HG02763 (cell line): ENCODE measurements around the gene UNC45B.
"Not testable (repeated sequence)": the region's sequence is repeated elsewhere in the genome, so short reads cannot be mapped to it uniquely, and the experiment has no call there.

Experiments used
- ATAC-seq: cut with Tn5 transposase; IDR thresholded peaks from one replicate; pipeline ENCODE4 v1.9.1; 2021; ENCODE audit warnings: mild to moderate bottlenecking, moderate library complexity; ENCODE audit not compliant: unreplicated experiment

Gene UNC45B

DNA sequence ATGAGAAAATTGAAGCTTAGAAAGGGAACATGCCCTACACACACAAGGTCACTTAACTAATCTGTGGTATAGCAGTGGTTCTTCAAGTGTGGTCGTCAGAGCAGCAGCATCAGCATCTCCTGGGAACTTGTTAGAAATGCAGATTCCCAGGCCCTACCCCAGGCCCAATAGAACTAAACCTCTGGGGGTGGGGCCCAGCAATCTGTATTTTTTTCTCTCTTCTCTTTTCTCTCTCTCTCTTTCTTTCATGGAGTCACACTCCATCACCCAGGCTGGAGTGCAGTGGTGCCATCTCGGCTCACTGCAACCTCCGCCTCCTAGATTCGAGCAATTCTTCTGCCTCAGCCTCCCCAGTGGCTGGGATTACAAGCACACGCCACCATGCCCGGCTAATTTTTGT lies 9.4 kb upstream of the UNC45B start:
- no peak for ATAC-seq

DNA sequence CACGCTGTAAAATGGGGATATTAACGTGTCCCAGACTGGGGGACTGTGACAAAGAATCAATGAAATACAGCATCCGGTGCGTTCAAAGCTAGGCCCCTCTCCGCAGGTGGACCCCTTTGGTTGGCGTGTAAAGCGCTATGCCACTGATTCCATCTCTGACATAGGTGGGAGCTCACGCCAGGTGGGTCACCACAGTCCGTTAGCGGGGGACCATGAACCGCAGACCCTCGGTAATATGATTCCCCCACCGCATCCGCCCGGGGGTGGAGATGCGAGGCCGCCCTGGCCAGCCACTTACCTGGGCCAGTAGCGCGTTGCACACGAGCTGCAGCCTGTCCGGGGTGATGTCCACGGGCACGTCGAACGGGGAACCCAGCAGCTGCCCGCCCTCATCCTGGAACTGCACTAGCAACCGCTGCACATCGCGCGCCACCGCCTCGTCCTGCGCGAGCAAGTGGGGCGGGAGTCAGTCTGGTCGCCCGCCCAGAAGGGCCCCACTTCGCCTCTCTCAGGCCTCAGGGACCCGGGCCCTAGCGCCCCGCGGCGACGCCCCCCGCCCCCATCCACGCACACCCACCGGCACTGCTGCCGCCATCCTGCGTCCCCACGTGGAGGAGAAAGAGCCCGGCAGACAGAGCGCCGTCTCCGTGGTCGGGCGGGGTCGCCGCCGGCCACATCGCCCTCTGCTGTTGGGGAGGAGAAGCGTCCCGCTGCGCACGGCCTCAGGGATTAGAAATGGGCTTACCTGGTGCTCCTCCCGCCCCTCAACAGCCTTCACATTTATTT lies 5.7 kb upstream of the UNC45B start, which contains the start of gene NLE1:
Gene NLE1, minus strand, starts transcription at position 623 of the 786 bp plus-strand sequence. Its CDS starts 28 bp downstream, at position 595.
- ATAC-seq: peak; percentile 70

DNA sequence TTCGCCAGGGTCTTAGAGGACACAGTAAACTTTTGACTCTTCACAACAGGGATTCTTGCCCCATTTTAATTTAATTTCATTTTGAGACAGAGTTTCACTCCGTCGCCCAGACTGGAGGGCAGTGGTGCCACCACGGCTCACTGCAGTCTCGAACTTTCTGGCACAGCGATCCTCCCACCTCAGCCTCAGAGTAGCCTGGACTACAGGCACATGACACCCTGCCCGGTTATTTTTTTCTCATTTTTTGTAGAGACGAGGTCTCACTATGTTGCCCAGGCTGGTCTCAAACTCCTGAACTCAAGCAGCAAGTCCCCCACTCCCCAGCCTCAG lies 5.2 kb upstream of the UNC45B start:
- ATAC-seq: no peak

DNA sequence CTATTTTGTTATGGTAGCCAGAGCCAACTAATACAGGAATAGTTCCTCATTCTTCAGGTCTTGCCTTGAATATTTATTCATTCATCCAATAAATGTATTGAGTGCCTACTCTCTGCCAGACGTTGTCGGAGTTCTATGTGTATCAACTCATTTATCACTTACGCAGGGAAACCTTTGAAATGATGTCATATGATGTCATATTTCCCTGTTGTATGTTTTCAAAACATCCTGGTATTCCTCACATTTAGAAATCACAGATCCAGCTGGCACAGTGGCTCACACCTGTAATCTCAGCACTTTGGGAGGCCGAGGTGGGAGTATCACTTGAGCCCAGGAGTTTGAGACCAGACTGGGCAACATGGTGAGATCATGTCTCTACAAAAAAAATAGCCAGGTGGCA lies 2.8 kb upstream of the UNC45B start:
- no peak for ATAC-seq

DNA sequence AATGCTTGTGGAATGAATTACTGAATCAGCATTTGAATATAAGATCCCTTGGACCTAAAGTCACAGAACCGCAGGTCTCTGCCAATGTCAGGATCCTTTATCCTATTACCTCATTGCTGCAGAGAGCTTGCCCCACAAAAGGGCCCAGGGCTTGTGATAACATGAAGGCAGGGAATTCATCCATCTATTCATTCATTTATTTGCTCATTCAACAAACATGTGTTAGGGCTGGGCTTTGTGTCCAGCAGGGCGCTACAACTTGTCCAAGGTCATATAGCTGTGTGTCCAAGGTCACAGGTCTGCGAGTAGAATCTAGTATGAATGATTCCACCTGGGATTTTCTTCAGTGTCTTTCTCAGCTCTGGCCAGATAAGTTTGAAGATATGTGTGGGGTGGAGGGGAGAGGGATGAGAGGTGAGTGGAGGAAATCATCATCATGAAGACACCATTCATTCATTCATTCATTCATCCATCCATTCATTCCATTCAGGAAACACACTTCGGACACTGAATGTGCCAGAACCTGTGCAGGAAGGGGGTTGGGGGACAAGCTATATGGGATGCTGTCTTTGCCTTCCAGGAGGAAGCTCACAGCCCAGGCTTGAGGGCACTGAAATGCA lies 1.3 kb upstream of the UNC45B start:
- ATAC-seq: no peak

DNA sequence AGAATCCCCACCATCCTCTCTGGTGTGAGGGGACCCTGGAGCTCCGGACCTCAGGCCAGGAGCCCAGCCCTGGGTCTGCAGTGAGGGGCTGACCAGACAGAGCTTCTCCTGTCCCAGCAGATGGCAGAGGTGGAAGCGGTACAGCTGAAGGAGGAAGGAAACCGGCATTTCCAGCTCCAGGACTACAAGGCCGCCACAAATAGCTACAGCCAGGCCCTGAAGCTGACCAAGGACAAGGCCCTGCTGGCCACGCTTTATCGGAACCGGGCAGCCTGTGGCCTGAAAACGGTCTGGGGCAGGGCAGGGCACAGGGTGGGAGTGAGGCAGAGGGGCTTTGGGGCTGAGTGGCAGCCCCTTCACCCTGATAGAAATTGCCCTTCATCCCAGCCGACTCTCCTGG lies 527 bp downstream of the UNC45B start:
- ATAC-seq: no peak

DNA sequence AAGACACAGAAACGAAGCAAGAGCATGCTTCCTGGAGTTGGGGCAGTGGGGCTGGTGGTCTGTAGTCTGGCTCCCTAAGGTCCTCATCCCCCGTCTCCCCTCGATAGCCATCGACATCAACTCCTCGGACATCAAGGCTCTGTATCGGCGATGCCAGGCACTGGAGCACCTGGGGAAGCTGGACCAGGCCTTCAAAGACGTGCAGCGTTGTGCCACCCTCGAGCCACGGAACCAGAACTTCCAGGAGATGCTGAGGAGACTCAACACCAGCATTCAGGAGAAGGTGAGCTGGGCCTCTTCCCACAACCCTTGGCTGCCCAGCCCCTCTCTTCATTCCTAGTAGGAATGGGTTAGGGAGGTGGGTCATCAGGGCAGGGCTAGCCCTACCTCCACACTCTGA lies 2.3 kb downstream of the UNC45B start:
- ATAC-seq: no peak

DNA sequence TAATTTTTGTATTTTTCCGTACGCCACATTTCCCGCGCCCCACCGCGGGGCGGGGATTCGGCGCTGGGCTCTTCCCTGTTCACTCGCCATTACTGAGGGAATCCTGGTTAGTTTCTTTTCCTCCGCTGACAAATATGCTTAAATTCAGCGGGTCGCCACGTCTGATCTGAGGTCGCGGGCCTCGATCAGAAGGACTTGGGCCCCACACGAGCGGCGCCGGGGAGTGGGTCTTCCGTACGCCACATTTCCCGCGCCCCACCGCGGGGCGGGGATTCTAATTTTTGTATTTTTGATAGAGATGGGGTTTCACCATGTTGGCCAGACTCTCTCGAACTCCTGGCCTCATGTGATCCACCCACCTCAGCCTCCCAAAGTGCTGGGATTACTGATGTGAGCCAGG lies 3.5 kb downstream of the UNC45B start:
- not testable (repeated sequence) for ATAC-seq

DNA sequence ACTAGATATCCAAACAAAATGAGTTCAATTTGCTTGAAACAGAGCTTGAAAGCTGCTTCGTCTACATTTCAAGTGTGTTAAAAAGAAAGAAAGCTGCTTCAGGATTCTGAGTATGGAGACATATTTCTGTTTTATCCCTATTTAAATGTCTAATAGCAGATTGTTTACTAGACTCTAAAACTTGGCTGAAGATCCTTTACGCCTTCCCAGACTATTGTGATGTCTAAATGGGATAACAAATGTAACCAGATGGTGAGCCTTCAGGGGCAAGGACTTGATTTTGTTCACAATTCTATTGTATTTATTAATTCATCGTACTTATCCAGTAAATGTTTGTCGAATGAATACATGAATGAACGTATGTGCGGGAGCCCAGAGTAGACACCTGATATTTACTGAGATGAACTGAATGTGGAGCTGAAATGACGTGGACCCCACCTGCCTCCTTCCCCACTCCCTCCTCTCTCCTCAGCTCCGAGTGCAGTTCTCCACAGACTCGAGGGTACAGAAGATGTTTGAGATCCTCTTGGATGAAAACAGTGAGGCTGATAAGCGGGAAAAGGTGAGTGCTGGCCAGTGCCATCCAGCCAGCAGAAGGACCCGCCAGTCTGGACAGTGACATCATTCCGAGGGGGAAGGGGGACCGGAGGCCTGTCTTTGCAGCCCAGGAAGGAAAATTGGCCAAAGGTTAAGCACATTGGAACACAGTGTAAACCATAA lies 5.0 kb downstream of the UNC45B start:
- no peak for ATAC-seq

DNA sequence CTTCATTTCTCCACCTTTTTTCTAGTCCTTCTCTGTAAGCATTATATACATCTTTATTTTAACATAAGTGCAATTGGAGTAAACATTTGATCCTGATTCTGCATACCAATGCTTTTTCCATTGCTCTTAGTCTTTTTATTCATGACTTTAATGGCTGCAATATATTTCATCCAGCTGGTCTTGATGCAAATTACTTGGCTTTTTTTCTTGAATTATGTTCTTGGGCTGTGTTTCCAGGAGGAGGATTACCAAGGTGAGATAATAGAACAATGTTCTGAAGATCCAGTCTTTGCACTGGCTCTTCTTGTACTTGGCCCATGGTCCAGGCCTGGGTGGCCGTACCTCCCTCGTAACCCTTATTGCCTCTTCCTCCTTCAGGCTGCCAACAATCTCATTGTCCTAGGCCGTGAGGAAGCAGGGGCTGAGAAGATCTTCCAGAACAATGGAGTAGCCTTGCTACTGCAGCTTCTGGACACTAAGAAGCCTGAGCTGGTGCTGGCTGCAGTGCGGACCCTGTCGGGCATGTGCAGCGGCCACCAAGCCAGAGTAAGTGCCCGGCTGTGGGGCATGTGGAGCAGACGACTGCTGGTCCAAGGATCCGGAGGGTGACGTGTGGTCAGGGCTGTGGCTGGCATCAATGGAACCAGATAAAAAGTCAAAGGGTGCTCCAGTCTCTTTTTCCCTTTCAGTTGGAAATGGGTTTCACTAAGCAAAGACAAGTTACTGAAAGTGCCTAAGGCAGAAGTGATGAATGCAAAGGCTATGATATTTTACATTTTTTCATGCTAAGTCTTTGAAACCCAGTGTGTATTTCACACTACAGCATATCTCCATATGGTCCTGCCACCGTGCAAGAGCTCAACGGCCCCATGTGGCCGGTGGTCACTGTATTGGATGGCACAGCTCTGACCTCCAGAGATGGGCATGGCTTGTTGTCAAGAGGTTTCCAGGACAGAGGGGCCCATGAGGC lies 6.9 kb downstream of the UNC45B start:
- no peak for ATAC-seq

DNA sequence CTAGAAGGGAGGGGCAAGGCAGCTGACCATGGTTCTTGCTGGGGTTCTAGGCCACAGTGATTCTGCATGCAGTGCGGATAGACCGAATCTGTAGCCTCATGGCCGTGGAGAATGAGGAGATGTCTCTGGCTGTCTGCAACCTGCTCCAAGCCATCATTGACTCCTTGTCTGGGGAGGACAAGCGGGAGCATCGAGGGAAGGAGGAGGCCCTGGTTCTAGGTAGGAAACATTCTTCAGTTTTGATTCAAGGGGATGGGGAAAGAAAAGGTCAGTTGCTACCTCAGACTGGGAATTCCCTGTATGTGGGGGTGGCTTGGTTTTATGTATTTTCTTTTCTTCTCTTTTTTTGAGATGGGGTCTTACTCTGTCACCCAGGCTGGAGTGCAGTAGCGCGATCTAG lies 7.6 kb downstream of the UNC45B start:
- ATAC-seq: no peak

DNA sequence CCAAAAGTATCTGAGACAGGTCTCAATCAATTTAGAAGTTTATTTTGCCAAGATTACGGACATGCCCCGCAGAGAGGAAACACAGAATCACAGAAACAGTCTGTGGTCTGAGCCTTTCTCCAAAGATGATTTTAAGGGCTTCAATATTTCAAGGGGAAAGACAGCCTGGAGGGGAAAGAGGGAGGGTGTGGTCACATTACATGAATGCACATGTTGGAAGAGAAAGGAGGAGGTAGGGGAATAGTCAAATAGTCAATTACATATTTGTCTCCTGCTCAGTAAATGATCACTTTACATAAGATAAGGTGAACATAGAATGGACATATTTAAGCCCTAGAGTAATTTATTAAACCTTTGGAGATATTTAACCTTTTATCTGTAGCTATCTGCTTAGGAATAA lies 12.3 kb downstream of the UNC45B start:
- no peak for ATAC-seq

DNA sequence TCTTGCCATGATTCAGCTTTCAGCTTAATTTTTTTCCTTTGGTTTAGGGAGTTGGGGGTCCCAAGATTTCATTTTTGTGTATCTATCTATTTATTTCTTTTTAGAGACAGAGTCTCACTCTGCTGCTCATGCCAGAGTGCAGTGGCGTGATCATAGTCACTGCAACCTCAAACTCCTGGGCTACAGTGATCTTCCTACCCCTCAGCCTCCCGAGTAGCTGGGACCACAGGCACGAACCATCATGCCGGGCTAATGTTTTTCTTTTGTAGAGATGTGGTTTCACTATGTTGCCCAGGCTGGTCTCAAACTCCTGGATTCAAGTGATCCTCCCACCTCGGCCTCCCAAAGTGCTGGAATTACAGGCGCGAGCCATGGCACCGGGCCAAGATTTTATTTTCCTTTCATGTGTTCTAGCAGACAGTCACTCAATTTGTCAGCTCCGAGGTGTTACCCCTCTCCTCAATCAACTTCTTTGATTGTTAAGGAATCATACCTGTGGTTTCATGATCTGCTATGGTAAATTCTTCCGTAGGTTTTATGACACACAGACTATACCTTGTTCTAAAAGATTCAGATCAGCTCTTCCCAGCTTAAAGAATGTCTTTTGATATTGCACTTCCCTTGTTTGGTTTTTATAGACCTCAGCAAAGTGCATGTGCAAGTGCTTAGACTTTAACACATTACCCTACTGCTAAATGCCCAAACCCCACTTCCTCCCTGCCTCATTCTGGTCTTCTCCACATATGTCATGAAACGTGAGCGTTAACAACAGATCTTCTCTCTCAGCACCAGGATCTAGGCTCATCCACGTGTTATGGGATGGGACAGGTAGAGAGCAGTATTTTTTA lies 13.0 kb downstream of the UNC45B start:
- ATAC-seq: no peak

DNA sequence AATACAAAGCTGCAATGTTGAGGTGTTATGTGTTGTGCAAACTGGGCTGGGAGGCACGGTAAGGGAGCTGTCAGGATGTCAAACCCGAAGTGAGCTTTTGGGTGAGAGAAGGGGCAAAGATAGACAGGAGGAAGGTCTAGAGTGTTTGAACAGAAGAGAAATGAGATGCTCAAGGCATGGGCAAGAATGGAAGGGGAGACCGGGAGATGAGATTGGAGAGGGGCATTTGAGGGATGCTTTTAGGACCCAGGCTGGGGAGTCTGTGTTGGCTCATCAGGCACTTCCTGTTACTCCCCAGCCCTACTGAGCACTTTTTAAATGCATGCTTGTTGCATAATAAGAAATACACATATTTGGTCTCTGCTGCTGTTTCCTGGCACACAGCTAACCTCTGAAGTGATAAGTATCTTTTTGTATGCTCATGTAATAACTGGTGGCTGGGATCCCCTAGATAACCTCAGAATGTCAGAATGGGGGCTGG lies 13.7 kb downstream of the UNC45B start:
- ATAC-seq: no peak

DNA sequence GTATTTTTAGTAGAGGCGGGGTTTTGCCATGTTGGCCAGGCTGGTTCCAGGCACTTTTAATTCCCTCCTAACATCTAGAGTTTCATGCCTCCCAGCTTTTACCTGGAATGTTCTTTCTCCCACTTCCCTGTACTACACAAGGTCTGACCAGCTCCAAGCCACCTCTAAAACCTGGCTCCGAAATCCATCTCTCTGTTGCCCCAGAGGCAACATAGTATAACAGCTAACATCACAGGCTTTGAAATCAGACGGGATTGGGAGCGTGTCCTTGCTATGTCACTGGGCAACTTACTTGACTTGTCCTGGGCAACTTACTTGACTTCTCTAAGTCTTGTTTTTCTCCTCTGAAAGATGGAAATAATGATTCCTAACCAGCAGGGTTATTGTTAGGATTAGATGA lies 15.1 kb downstream of the UNC45B start:
- no peak for ATAC-seq

DNA sequence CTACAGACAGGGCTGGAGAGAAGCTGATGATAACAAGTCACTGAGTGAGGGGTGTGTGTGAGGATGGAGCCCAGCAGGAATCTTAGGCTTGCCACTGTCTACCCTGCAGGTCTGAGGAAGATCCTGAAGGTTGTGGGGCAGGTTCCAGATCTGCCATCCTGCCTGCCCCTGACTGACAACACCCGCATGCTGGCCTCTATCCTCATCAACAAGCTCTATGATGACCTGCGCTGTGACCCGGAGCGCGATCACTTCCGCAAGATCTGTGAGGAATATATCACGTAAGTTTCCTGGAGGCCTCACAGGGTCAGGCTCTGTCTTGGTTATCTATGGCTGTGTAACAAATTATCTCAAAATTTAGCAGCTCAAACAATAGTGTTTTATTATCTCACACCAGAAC lies 16.3 kb downstream of the UNC45B start:
- no peak for ATAC-seq

DNA sequence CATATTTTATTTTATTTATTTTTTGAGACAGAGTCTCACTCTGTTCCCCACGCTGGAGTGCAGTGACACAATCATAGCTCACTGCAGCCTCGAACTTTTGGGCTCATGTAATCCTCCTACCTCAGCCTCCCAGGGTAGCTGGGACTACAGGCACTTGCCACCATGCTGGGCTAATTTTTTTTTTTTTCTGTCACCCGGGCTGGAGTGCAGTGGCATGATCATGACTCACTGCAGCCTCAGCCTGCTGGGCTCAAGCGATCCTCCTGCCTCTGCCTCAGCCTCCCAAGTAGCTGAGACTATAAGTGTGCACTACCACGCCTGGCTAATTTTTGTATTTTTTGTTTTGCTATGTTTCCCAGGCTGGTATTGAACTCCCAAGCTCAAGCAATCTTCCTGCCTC lies 17.1 kb downstream of the UNC45B start:
- no peak for ATAC-seq

DNA sequence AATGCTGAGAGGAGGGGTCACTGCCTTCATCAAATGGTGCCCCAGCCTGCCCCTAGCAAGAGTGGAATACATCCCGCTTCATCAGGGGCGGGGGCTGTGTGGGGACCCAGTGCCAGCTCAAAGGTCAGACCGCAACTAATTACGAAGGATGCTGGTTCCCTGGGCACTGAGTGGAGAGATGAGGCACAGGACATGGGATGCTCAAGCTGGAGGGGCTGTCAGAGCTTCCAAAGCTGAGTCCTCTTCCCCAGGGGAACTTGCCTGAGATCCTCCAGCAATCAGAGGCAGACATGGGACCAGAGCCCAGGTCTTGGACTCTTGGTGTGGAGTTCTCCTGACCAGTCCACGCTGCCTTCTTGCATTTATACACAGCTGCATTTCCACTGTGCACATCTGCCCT lies 18.9 kb downstream of the UNC45B start:
- ATAC-seq: no peak

DNA sequence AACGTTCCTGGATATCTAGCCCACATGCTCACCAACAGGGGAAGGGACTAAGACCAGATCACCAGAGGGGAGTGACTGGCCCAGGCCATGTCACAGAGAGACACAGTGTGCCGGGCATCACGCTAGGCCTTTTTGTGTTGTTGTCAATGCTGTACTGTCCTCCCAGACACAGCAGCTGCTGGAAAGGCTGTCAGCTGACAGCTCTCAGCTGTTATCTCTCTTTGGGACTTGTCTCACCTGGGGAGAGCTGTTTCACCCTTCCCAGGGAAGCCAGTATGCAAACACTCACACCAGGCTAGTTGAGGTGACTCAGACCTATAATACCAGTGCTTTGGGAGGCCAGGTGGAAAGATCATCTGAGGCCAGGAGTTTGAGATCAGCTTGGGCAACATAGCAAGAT lies 19.4 kb downstream of the UNC45B start:
- no peak for ATAC-seq

DNA sequence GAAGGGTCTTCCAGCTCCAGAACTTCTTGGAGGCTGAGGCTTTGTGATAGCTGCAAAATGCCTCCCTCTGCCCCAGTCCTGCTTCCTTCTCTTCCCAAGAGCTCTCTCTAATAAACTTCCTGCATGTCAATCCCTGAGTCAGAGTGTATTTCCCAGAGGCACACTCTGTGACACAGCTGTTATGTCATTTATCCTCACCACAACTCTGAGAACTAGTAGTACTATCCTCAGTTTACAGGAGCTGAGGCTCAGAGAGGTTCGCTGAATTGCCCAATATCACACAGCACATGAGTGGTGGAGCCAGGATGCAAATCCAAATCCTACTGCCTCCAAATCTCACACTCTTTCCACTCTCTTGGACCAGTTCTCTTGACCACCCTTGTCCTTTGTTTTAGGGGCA lies 20.0 kb downstream of the UNC45B start:
- no peak for ATAC-seq
